IMR-90 (cell line): ENCODE results near the gene SH3RF1. TPM values are rescaled to one million over a fixed set of nuclear protein-coding genes. Genes with fewer than 3 reads are reported as not detected.

ENCODE experiments used
- ATAC-seq: fragments of 200-7000 bp; cut with Tn5 transposase; 2 replicates; pipeline ENCODE4 v1.9.1; 2020; ENCODE audit warnings: low read depth, mild to moderate bottlenecking, moderate library complexity
- BruUV-seq: library from RNA; stranded (reverse); fragments of 400-500 nt; replicated peaks from 2 replicates; lab custom pipeline; 2021; lab: Mats Ljungman, UMichigan
- CTCF ChIA-PET: fragments of 300-600 bp; formaldehyde crosslinking; extraction: SDS; loops from one replicate; lab custom pipeline; 2021; ENCODE audit warnings: antibody characterized with exemption; lab: Yijun Ruan, JAX
- POLR2A ChIA-PET: fragments of 300-600 bp; sonication (Branson Sonifier 250); formaldehyde crosslinking; loops from one replicate; lab custom pipeline; 2022; ENCODE audit warnings: antibody characterized with exemption; ENCODE audit not compliant: unreplicated experiment; lab: Charles Lee
- DNase-seq: peaks from one replicate; pipeline ENCODE4 v3.0.0; 2013
- H2AFZ ChIP-seq: replicated peaks from 2 replicates; pipeline ENCODE3; 2013; ENCODE audit warnings: low read length, mild to moderate bottlenecking; ENCODE audit not compliant: poor library complexity
- H2AK5ac ChIP-seq: 2 replicates; pipeline ENCODE4 v1.6.1; 2013; ENCODE audit warnings: low read depth, low read length, inconsistent platforms
- H2AK9ac ChIP-seq: replicated peaks from 2 replicates; pipeline ENCODE3; 2013; ENCODE audit warnings: mild to moderate bottlenecking, low read depth, low read length, moderate library complexity; ENCODE audit not compliant: poor library complexity
- H2BK120ac ChIP-seq: 2 replicates; pipeline ENCODE4 v1.6.1; 2013; ENCODE audit warnings: low read depth, low read length, inconsistent platforms
- H2BK15ac ChIP-seq: 3 replicates; pipeline ENCODE4 v1.6.1; 2013; ENCODE audit warnings: low read depth, low read length, inconsistent platforms
- H2BK20ac ChIP-seq: 2 replicates; pipeline ENCODE4 v1.6.1; 2013; ENCODE audit warnings: low read depth, mild to moderate bottlenecking, inconsistent platforms, low read length, moderate library complexity
- H2BK5ac ChIP-seq: 2 replicates; pipeline ENCODE4 v1.6.1; 2013; ENCODE audit warnings: mild to moderate bottlenecking, low read depth, low read length, inconsistent platforms; ENCODE audit not compliant: poor library complexity, severe bottlenecking
- H3K14ac ChIP-seq: replicated peaks from 2 replicates; pipeline ENCODE4 v1.6.1; 2013; ENCODE audit warnings: low read depth, low read length, inconsistent platforms
- H3K18ac ChIP-seq: 2 replicates; pipeline ENCODE4 v1.6.1; 2013; ENCODE audit warnings: low read depth, low read length, control low read depth
- H3K23ac ChIP-seq: 2 replicates; pipeline ENCODE4 v1.6.1; 2013; ENCODE audit warnings: low read depth, low read length, inconsistent platforms
- H3K27ac ChIP-seq: 2 replicates; pipeline ENCODE4 v1.5.1; 2013; ENCODE audit warnings: mild to moderate bottlenecking, control low read depth, low read length; ENCODE audit not compliant: insufficient read depth
- H3K27me3 ChIP-seq: 2 replicates; pipeline ENCODE4 v1.6.1; 2013; ENCODE audit warnings: low read length; ENCODE audit not compliant: control insufficient read depth, insufficient read depth
- H3K36me3 ChIP-seq: 2 replicates; pipeline ENCODE4 v1.6.1; 2013; ENCODE audit warnings: low read length, mixed read lengths; ENCODE audit not compliant: control insufficient read depth, insufficient read depth
- H3K4ac ChIP-seq: 2 replicates; pipeline ENCODE4 v1.6.1; 2013; ENCODE audit warnings: low read depth, low read length, inconsistent platforms
- H3K4me1 ChIP-seq: 2 replicates; pipeline ENCODE4 v1.6.1; 2013; ENCODE audit warnings: low read length, mixed read lengths; ENCODE audit not compliant: control insufficient read depth, insufficient read depth
- H3K4me2 ChIP-seq: 2 replicates; pipeline ENCODE4 v1.6.1; 2013; ENCODE audit warnings: low read depth, mild to moderate bottlenecking, control low read depth, low read length, moderate library complexity
- H3K4me3 ChIP-seq: 2 replicates; pipeline ENCODE4 v1.5.1; 2013; ENCODE audit warnings: low read depth, mild to moderate bottlenecking, control low read depth, low read length, moderate library complexity; ENCODE audit not compliant: insufficient read depth
- H3K56ac ChIP-seq: 2 replicates; pipeline ENCODE4 v1.6.1; 2013; ENCODE audit warnings: low read length, inconsistent platforms; ENCODE audit not compliant: insufficient read depth; ENCODE audit errors: extremely low read depth
- H3K79me1 ChIP-seq, 2 experiments: 2 replicates each; pipeline ENCODE4 v1.6.1; 2013; ENCODE audit warnings: low read length in 2 of 2, inconsistent platforms in 1 of 2, low read depth in 1 of 2
- H3K9ac ChIP-seq: 2 replicates; pipeline ENCODE4 v1.6.1; 2013; ENCODE audit warnings: low read depth, low read length, control low read depth
- H3K9me1 ChIP-seq: 2 replicates; pipeline ENCODE4 v1.6.1; 2013; ENCODE audit warnings: low read length, inconsistent platforms; ENCODE audit not compliant: insufficient read depth
- H3K9me3 ChIP-seq: 2 replicates; pipeline ENCODE4 v1.6.1; 2013; ENCODE audit warnings: low read length; ENCODE audit not compliant: control insufficient read depth, insufficient read depth
- H4K20me1 ChIP-seq: 2 replicates; pipeline ENCODE4 v1.6.1; 2013; ENCODE audit warnings: low read length, inconsistent platforms; ENCODE audit not compliant: insufficient read depth
- H4K5ac ChIP-seq: 2 replicates; pipeline ENCODE4 v1.6.1; 2013; ENCODE audit warnings: mild to moderate bottlenecking, low read depth, low read length, control low read depth
- H4K8ac ChIP-seq, 2 experiments: 2 replicates each; pipeline ENCODE4 v1.6.1; 2013; ENCODE audit warnings: low read depth in 2 of 2, low read length in 2 of 2, control low read depth in 1 of 2, inconsistent platforms in 1 of 2
- H4K91ac ChIP-seq: 2 replicates; pipeline ENCODE4 v1.6.1; 2013; ENCODE audit warnings: low read depth, low read length, inconsistent platforms; ENCODE audit not compliant: insufficient read depth
- FOS ChIP-seq: fragments of 150-350 bp; IDR thresholded peaks from 2 replicates; pipeline ENCODE4 v1.6.1; 2016; ENCODE audit warnings: low read depth, low read length
- MAFK ChIP-seq: IDR thresholded peaks from 2 replicates; pipeline ENCODE4 v1.6.1; 2012; ENCODE audit warnings: low read depth, low read length, improper control_type of control experiment
- MAZ ChIP-seq: IDR thresholded peaks from 2 replicates; pipeline ENCODE4 v1.6.1; 2012; ENCODE audit warnings: low read depth, mild to moderate bottlenecking, low read length, improper control_type of control experiment, moderate library complexity, borderline replicate concordance
- WGBS, 2 experiments: methylation state at CpG; one replicate each; pipeline versions ENCODE4 v1.1.5 to v1.1.7; 2013; ENCODE audit warnings: missing lambda C conversion rate in 2 of 2; ENCODE audit not compliant: insufficient read length in 1 of 2; ENCODE audit errors: extremely low coverage in 2 of 2; 5-methylcytosine and 5-hydroxymethylcytosine counted together
- dilution Hi-C: fragments of 300-500 bp; cut with HindIII; formaldehyde crosslinking; loops from one replicate; pipeline ENCODE4 v1.14.3; 2018; ENCODE audit warnings: low sequenced_read_pairs; ENCODE audit not compliant: unreplicated experiment
- in situ Hi-C: fragments of 300-500 bp; cut with MboI; formaldehyde crosslinking; loops from 3 replicates; pipeline ENCODE4 v1.14.3; 2019; ENCODE audit warnings: low sequenced_read_pairs, inconsistent platforms, mixed read lengths
- intact Hi-C: fragments of 100-400 bp; cut with micrococcal nuclease; formaldehyde crosslinking; loops from 2 replicates; pipeline ENCODE4 v1.10.0; 2022
- polyA plus RNA-seq, 3 experiments: library from polyadenylated mRNA; depleted of rRNA; stranded (reverse); fragments of >200 nt; gene quantifications; 2 replicates each; pipeline ENCODE4 v1.2.3, GENCODE V29; 2012; ENCODE audit warnings: low replicate concordance in 1 of 3
- total RNA-seq: library from RNA; depleted of rRNA; stranded (reverse); fragments of >200 nt; gene quantifications from 2 replicates; pipeline ENCODE4 v1.2.3, GENCODE V29; 2012

Gene SH3RF1
- total and polyA plus RNA-seq, 2 of the 4 experiments (the other 2 are of a cell fraction), result 22.0 to 29.8 TPM

GRCh38 chr4:169209388-169209883, 61.3 kb downstream of the SH3RF1 start:
- no TSS peak for BruUV-seq
- Histone ChIP-seq H2BK15ac (no peak overlapping the region), H3K18ac (peak overlapping the region; percentile 60; the same call in 1 of the 2 replicates), H2AK5ac (no peak overlapping the region), H3K79me1 (peaks cover 38 to 82% of the 10 kb centered on the region in 2 experiments), H3K56ac (no peak overlapping the region), H3K14ac (no peak overlapping the region), H3K4me3 (no peak overlapping the region), H2AFZ (no peak overlapping the region), H3K23ac (no peak overlapping the region), H3K4me2 (no peak overlapping the region), H3K9me1 (peaks cover 17% of the 10 kb centered on the region), H3K4me1 (peaks cover 20% of the 10 kb centered on the region), H2BK5ac (no peak overlapping the region), H2BK20ac (no peak overlapping the region), H3K9ac (no peak overlapping the region), H3K4ac (no peak overlapping the region), H2AK9ac (no peak overlapping the region), H2BK120ac (no peak overlapping the region), H3K36me3 (peaks cover 6% of the 10 kb centered on the region), H4K8ac (no peak overlapping the region), H3K27ac (no peak overlapping the region; the same call in 1 of the 2 replicates), H3K9me3 (peaks cover 4% of the 10 kb centered on the region), H4K91ac (no peak overlapping the region; the same call in 1 of the 2 replicates), H3K27me3 (no peaks in the 10 kb centered on the region), H4K20me1 (peaks cover 40% of the 10 kb centered on the region), H4K5ac (peak overlapping the region; percentile 63; the same call in 1 of the 2 replicates)
- dilution Hi-C loops, result no loop called here
- ChIA-PET CTCF (interaction anchor here (0.6 kb wide), 1 partner anchor 13 kb away, joined by 3 read pairs; no protein-coding TSS in a partner anchor), POLR2A (interaction anchor here (0.6 kb wide), 1 partner anchor 56 kb away, joined by 3 read pairs; no protein-coding TSS in a partner anchor)
- no peak for ATAC-seq
- WGBS, 2 experiments, result no CpG with 5 or more reads among the region's 5 CpGs
- in situ Hi-C loops, result no loop called here
- no peak for DNase-seq
- intact Hi-C loops, result no loop called here
- TF ChIP-seq MAZ (no peak), MAFK (no peak), FOS (no peak)
